HCT116 (cell line): ENCODE data around the gene G6PC3. TPM values are rescaled to one million over a fixed set of nuclear protein-coding genes. Genes with fewer than 3 reads are reported as not detected.

ENCODE experiments used
- ATAC-seq: fragments of 200-7000 bp; cut with Tn5 transposase; 2 replicates; pipeline ENCODE4 v1.9.1; 2020; ENCODE audit warnings: mild to moderate bottlenecking, moderate library complexity
- BruUV-seq: library from RNA; stranded (reverse); fragments of 400-500 nt; replicated peaks from 2 replicates; lab custom pipeline; 2021; lab: Mats Ljungman, UMichigan
- CTCF ChIA-PET: fragments of 300-600 bp; sonication (Branson Sonifier 250); formaldehyde crosslinking; loops from one replicate; lab custom pipeline; 2021; ENCODE audit warnings: antibody characterized with exemption; lab: Charles Lee
- POLR2A ChIA-PET: fragments of 300-600, 350-600 bp; sonication (Branson Sonifier 250); formaldehyde crosslinking; loops from one replicate; lab custom pipeline; 2021; ENCODE audit warnings: antibody characterized with exemption; lab: Charles Lee
- RAD21 ChIA-PET, 2 experiments: fragments of 300-600 bp; sonication (Branson Sonifier 250); formaldehyde crosslinking; loops; one replicate each; lab custom pipeline; 2023; ENCODE audit warnings: low total read pairs in 2 of 2; ENCODE audit not compliant: uncharacterized antibody in 2 of 2, unreplicated experiment in 2 of 2, low non-redundant PET in 1 of 2; lab: Charles Lee
- DNase-seq: peaks from one replicate; pipeline ENCODE4 v3.0.0-alpha.2; 2010; ENCODE audit warnings: low read depth, low spot score
- H2AFZ ChIP-seq: fragments of 200-600 bp; shearing (Covaris generic), sonication (generic); 2 replicates; pipeline ENCODE4 v1.6.1; 2017; ENCODE audit warnings: low read depth, mixed run types, mixed read lengths, antibody characterized with exemption, low read length; ENCODE audit not compliant: poor library complexity, severe bottlenecking
- H3K27ac ChIP-seq: 2 replicates; pipeline ENCODE4 v1.5.1; 2012; ENCODE audit warnings: low read depth, low read length
- H3K27me3 ChIP-seq: fragments of 200-600 bp; sonication (generic); 2 replicates; pipeline ENCODE4 v1.6.1; 2016; ENCODE audit warnings: mixed run types, low read length, mixed read lengths; ENCODE audit not compliant: insufficient read depth
- H3K36me3 ChIP-seq, 2 experiments: fragments of 200-500 bp in 1 of 2; fragments of 200-600 bp in 1 of 2; sonication (Bioruptor generic) in 1 of 2; sonication (generic) in 1 of 2; 2 replicates each; pipeline versions ENCODE4 v1.5.1 to v1.6.1; 2014 to 2016; ENCODE audit warnings: low read length in 2 of 2, inconsistent platforms in 1 of 2, mixed read lengths in 1 of 2, mixed run types in 1 of 2; ENCODE audit not compliant: insufficient read depth in 2 of 2, control insufficient read depth in 1 of 2
- H3K4me1 ChIP-seq, 2 experiments: fragments of 200-600 bp in 1 of 2; sonication (generic) in 1 of 2; 2 replicates each; pipeline versions ENCODE4 v1.5.1 to v1.6.1; 2012 to 2017; ENCODE audit warnings: low read length in 2 of 2, inconsistent platforms in 1 of 2, mild to moderate bottlenecking in 1 of 2, mixed read lengths in 1 of 2, mixed run types in 1 of 2, moderate library complexity in 1 of 2; ENCODE audit not compliant: insufficient read depth in 2 of 2, control insufficient read depth in 1 of 2
- H3K4me2 ChIP-seq: fragments of 200-600 bp; sonication (generic); 2 replicates; pipeline ENCODE4 v1.6.1; 2017; ENCODE audit warnings: mixed run types, low read length, mixed read lengths
- H3K4me3 ChIP-seq, 2 experiments: fragments of 200-600 bp in 1 of 2; sonication (generic) in 1 of 2; replicated peaks in 1 of 2; 2 replicates each; pipeline ENCODE4 v1.5.1; 2011 to 2016; ENCODE audit warnings: low read length in 2 of 2, control low read depth in 1 of 2, low read depth in 1 of 2, mild to moderate bottlenecking in 1 of 2, mixed read lengths in 1 of 2, mixed run types in 1 of 2
- H3K79me2 ChIP-seq: fragments of 200-600 bp; sonication (generic); 2 replicates; pipeline ENCODE4 v1.6.1; 2017; ENCODE audit warnings: mild to moderate bottlenecking, mixed run types, low read length, moderate library complexity, mixed read lengths; ENCODE audit not compliant: insufficient read depth
- H3K9ac ChIP-seq: fragments of 200-600 bp; sonication (generic); 2 replicates; pipeline ENCODE4 v1.6.1; 2016; ENCODE audit warnings: low read length, mixed read lengths
- H3K9me2 ChIP-seq: fragments of 200-600 bp; sonication (generic), shearing (Covaris generic); 2 replicates; pipeline ENCODE4 v1.6.1; 2017; ENCODE audit warnings: mixed run types, mild to moderate bottlenecking, moderate library complexity; ENCODE audit not compliant: insufficient read depth
- H3K9me3 ChIP-seq, 2 experiments: fragments of 200-500 bp in 1 of 2; fragments of 200-600 bp in 1 of 2; sonication (Bioruptor generic) in 1 of 2; sonication (generic) in 1 of 2; 2 replicates each; pipeline ENCODE4 v1.6.1; 2014 to 2017; ENCODE audit warnings: low read length in 2 of 2, mixed read lengths in 2 of 2, inconsistent platforms in 1 of 2, low read depth in 1 of 2, mild to moderate bottlenecking in 1 of 2, mixed run types in 1 of 2, moderate library complexity in 1 of 2; ENCODE audit not compliant: control insufficient read depth in 1 of 2, insufficient read depth in 1 of 2
- H4K20me1 ChIP-seq: fragments of 200-600 bp; sonication (generic), shearing (Covaris generic); 2 replicates; pipeline ENCODE4 v1.6.1; 2017; ENCODE audit warnings: mixed run types, mild to moderate bottlenecking, moderate library complexity; ENCODE audit not compliant: insufficient read depth
- CTCF ChIP-seq, 3 experiments: fragments of 200-600 bp in 1 of 3; sonication (generic) in 1 of 3; IDR thresholded peaks in 2 of 3; conservative IDR thresholded peaks in 1 of 3; 2 replicates each; pipeline ENCODE4 v1.5.1; 2012 to 2017; ENCODE audit warnings: low read depth in 2 of 3, low read length in 2 of 3, antibody characterized with exemption in 1 of 3, borderline replicate concordance in 1 of 3, control low read depth in 1 of 3, mild to moderate bottlenecking in 1 of 3, mixed read lengths in 1 of 3, mixed run types in 1 of 3, moderate library complexity in 1 of 3; ENCODE audit not compliant: insufficient read depth in 1 of 3
- REST ChIP-seq: IDR thresholded peaks from 2 replicates; pipeline ENCODE4 v1.6.1; 2012; ENCODE audit warnings: low read depth
- SIN3A ChIP-seq: IDR thresholded peaks from 2 replicates; pipeline ENCODE4 v1.6.1; 2012; ENCODE audit warnings: low read depth
- YY1 ChIP-seq: IDR thresholded peaks from 2 replicates; pipeline ENCODE4 v1.6.1; 2011; ENCODE audit warnings: low read length, low read depth, moderate library complexity, mild to moderate bottlenecking; ENCODE audit not compliant: insufficient replicate concordance; ENCODE audit errors: extremely low read depth
- ZFX ChIP-seq: fragments of 450-650 bp; IDR thresholded peaks from 2 replicates; pipeline ENCODE4 v1.6.1; 2017
- intact Hi-C: fragments of 100-400 bp; cut with micrococcal nuclease; formaldehyde crosslinking; loops from 2 replicates; pipeline ENCODE4 v1.10.0; 2022
- total RNA-seq: library from RNA; stranded (reverse); gene quantifications from one replicate; pipeline ENCODE4 v1.2.1, GENCODE V29; 2021; ENCODE audit not compliant: unreplicated experiment

G6PC3 gene
- total RNA-seq, 1 experiment from 2014 or later: 50.6 TPM

GRCh38 chr17:44061446-44061845 is 9.1 kb upstream of the G6PC3 start:
- ChIA-PET RAD21 (no interaction called here), CTCF (no interaction called here)
- intact Hi-C loops: no loop called here

More at GRCh38 chr17:44061446-44061845, 9.1 kb upstream of the G6PC3 start:
- H3K9me2 ChIP-seq: no peaks in the 10 kb centered on the region
- H3K79me2 ChIP-seq: peaks cover 98% of the 10 kb centered on the region
- H3K4me1 ChIP-seq: peaks cover 0 to 11% of the 10 kb centered on the region in 2 experiments; a peak in 2 of 4 replicates
- POLR2A ChIA-PET: interaction anchor here (0.7 to 1.1 kb wide), 2 partner anchors 11 to 125 kb away, joined by 3 read pairs; partner anchors contain the start of gene TMUB2
- H3K27me3 ChIP-seq: no peaks in the 10 kb centered on the region
- no peak for TF ChIP-seq YY1
- no peak for TF ChIP-seq ZFX
- no peak for TF ChIP-seq REST
- no peak for TF ChIP-seq SIN3A
- no peak for TF ChIP-seq CTCF (IDR thresholded peaks at IDR 0.05 in 2 of 3, conservative IDR thresholded peaks at IDR 0.05 in 1 of 3; ENCODE audit: borderline replicate concordance in 1 of 3, insufficient read depth in 1 of 3, low read depth in 2 of 3, low read length in 2 of 3)
- TF ChIP-seq, all 23 proteins: peak for 0
- no peak overlapping the region for H3K4me3 ChIP-seq
- H3K4me2 ChIP-seq: no peak overlapping the region
- no TSS peak for BruUV-seq
- H3K27ac ChIP-seq: no peak overlapping the region
- DNase-seq (no peak), ATAC-seq (no peak)
- H4K20me1 ChIP-seq: peaks cover 7% of the 10 kb centered on the region; the same call in 1 of the 2 replicates
- no peaks in the 10 kb centered on the region for H3K9me3 ChIP-seq
- no peak overlapping the region for H2AFZ ChIP-seq
- H3K36me3 ChIP-seq: peaks cover 36 to 52% of the 10 kb centered on the region in 2 experiments
- no peak overlapping the region for H3K9ac ChIP-seq
